Body of pancreas (tissue), 4 donors: ENCODE results near the gene EFNA5. TPM values are rescaled to one million over a fixed set of nuclear protein-coding genes. Genes with fewer than 3 reads are reported as not detected.

Source experiments
- ATAC-seq: fragments of 150-250 bp; one replicate; pipeline ENCODE4 v1.9.1; 2016
- DNase-seq, 4 donors: peaks; one replicate each; pipeline ENCODE4 v3.0.0-alpha.2; 2019
- H3K27ac ChIP-seq, 4 donors: fragments of 200-600 bp; sonication (generic); 1 replicate in 3 of 4; 2 replicates in 1 of 4; pipeline versions ENCODE4 v1.5.1 to v1.6.1; 2016 to 2019; ENCODE audit warnings: mild to moderate bottlenecking in 1 of 4, mixed read lengths in 1 of 4, moderate library complexity in 1 of 4
- H3K27me3 ChIP-seq, 2 donors: fragments of 200-600 bp; sonication (generic); one replicate each; pipeline ENCODE4 v1.6.0; 2016; ENCODE audit warnings: mild to moderate bottlenecking in 1 of 2
- H3K36me3 ChIP-seq, 2 donors: fragments of 200-600 bp; sonication (generic); replicated peaks in 1 of 2; 2 replicates each; pipeline ENCODE4 v1.5.1; 2016; ENCODE audit warnings: low read depth in 2 of 2; ENCODE audit not compliant: insufficient read depth in 1 of 2
- H3K4me1 ChIP-seq: fragments of 200-600 bp; sonication (generic); one replicate; pipeline ENCODE4 v1.6.0; 2016
- H3K4me3 ChIP-seq, 2 donors: fragments of 200-600 bp; sonication (generic); 1 replicate in 1 of 2; 2 replicates in 1 of 2; pipeline ENCODE4 v1.5.1; 2016 to 2019
- H3K9me3 ChIP-seq, 3 donors: fragments of 200-600 bp; sonication (generic); 1 replicate in 2 of 3; 2 replicates in 1 of 3; pipeline ENCODE4 v1.5.1; 2016
- CTCF ChIP-seq, 7 experiments: fragments of 450-650 bp in 4 of 7; fragments of 200-600 bp in 3 of 7; sonication (generic) in 3 of 7; IDR thresholded peaks; one replicate each; pipeline ENCODE4 v1.5.1; 2016 to 2019; ENCODE audit warnings: antibody characterized with exemption in 7 of 7
- POLR2A ChIP-seq, 3 donors: fragments of 450-650 bp; IDR thresholded peaks; one replicate each; pipeline ENCODE4 v1.6.1; 2016; ENCODE audit warnings: antibody characterized with exemption in 3 of 3, mild to moderate bottlenecking in 2 of 3
- WGBS, 2 donors: methylation state at CpG; one replicate each; pipeline ENCODE4 v1.1.5; 2017; 5-methylcytosine and 5-hydroxymethylcytosine counted together
- intact Hi-C: fragments of 100-400 bp; cut with DNase I; formaldehyde crosslinking; loops from one replicate; pipeline ENCODE4 v1.15.1; 2023
- total RNA-seq, 2 donors: library from RNA; depleted of rRNA; stranded (reverse); fragments of >200 nt; gene quantifications; one replicate each; pipeline ENCODE4 v1.1.0, GENCODE V29; 2016

EFNA5 gene
- total RNA-seq, 2 donors from 2014 or later, result 1.3 to 3.4 TPM

DNA sequence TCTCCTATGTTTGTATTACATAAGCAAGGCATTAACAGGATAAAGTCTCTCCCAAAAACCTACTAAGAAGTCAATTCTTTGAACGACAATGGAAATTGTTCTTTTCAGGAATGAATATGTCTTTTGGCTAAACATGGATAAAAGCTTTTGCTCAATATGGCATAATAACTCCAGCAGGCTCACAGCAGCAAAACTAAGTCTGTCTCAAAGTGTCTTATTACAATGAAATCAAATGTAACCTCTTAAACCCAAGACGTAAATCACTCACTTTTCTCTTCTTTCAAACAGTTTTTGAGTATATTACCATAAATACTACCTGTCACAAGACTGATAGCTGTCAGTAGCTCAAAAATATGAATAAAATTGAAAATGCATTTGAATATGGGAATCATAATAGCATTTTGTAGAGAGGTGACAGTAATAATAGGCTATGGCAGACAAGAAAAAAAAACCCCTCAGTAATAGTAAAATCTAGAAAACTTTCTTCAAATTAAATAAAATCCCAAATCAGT lies 41.7 kb upstream of the EFNA5 start:
- H3K4me1 ChIP-seq, result no peaks in the 10 kb centered on the region
- H3K27me3 ChIP-seq, result no peaks in the 10 kb centered on the region
- H3K4me3 ChIP-seq, result no peak overlapping the region
- DNase-seq, result no peak
- no peak for ATAC-seq
- 79 to 87% methylated on average over 2 of the region's 2 CpGs for WGBS, 2 donors
- H3K27ac ChIP-seq, result no peak overlapping the region
- H3K36me3 ChIP-seq, result no peaks in the 10 kb centered on the region
- H3K9me3 ChIP-seq, result no peaks in the 10 kb centered on the region
- TF ChIP-seq POLR2A (IDR thresholded peaks at IDR 0.05) (no peak), CTCF (IDR thresholded peaks at IDR 0.05) (no peak)
- intact Hi-C loops, result no loop called here

DNA sequence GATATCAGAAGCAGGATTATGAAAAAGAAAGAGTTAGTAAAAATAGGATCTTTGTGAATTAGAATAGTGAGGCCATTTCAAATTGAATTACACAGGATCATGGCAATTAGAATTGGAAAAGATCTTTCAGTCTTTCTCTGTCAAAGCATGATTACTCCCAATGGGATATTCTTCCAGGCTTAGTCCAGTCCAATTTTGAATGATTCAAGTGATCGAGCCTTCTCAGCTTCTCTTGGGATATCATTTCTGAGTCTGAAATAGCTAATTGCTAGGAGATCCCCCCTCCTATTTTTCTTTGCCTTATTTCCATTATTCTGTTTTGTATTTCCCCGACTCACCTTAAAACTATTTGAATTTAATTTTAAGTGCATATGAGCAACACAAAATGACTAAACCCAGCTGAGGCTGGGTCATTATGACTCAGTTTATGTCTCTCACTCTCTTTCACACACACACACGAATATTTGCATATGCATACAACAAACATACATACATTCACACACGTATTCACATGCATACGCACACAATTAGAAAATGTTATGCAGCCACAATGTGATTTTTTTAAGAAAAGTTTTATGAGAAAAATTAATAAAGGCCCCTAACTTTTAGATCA lies 34.8 kb upstream of the EFNA5 start:
- no peaks in the 10 kb centered on the region for H3K36me3 ChIP-seq
- intact Hi-C loops, result no loop called here
- H3K27me3 ChIP-seq, result no peaks in the 10 kb centered on the region
- no peaks in the 10 kb centered on the region for H3K9me3 ChIP-seq
- WGBS, 2 donors, result 62 to 70% methylated on average over 5 of the region's 5 CpGs
- DNase-seq (no peak), ATAC-seq (no peak)
- no peaks in the 10 kb centered on the region for H3K4me1 ChIP-seq
- no peak overlapping the region for H3K4me3 ChIP-seq
- no peak for TF ChIP-seq POLR2A (IDR thresholded peaks at IDR 0.05)
- no peak for TF ChIP-seq CTCF (IDR thresholded peaks at IDR 0.05)
- no peak overlapping the region for H3K27ac ChIP-seq

GRCh38 chr5:107704681-107705401 lies 34.1 kb upstream of the EFNA5 start:
- intact Hi-C loops, result no loop called here
- ATAC-seq, result no peak
- no peak overlapping the region for H3K4me3 ChIP-seq

DNA sequence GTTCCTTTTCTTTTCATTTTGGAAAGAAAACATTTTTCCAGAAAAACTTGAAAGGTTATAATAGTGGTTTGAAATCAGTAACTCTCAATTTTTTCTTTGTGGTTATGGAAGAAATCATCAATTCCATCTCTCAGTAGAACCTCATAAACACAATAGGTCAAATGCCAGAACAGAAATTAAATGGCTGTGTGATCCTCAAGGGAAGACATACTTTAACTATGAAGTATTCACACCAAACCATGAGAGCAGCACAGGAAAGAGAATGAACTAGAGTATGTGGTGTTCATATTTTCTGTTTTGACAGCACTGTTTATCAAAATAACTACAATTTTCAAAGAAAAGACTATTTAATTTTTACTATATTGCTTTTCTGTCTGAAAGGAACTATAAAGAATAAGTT lies 29.7 kb upstream of the EFNA5 start:
- no peaks in the 10 kb centered on the region for H3K4me1 ChIP-seq
- intact Hi-C loops, result no loop called here
- no peaks in the 10 kb centered on the region for H3K9me3 ChIP-seq
- no peaks in the 10 kb centered on the region for H3K36me3 ChIP-seq
- no peak overlapping the region for H3K4me3 ChIP-seq
- DNase-seq, result no peak
- TF ChIP-seq CTCF (IDR thresholded peaks at IDR 0.05) (no peak), POLR2A (IDR thresholded peaks at IDR 0.05) (no peak)
- no peak overlapping the region for H3K27ac ChIP-seq
- no peak for ATAC-seq
- H3K27me3 ChIP-seq, result no peaks in the 10 kb centered on the region

More at GRCh38 chr5:107704681-107705401, 34.1 kb upstream of the EFNA5 start:
- no peak overlapping the region for H3K27ac ChIP-seq
- WGBS, 2 donors, result 44 to 57% methylated on average over 12 of the region's 12 CpGs
- TF ChIP-seq CTCF (IDR thresholded peaks at IDR 0.05) (no peak), POLR2A (IDR thresholded peaks at IDR 0.05) (no peak)
- no peaks in the 10 kb centered on the region for H3K36me3 ChIP-seq
- H3K27me3 ChIP-seq, result no peaks in the 10 kb centered on the region
- no peaks in the 10 kb centered on the region for H3K9me3 ChIP-seq
- no peak for DNase-seq
- H3K4me1 ChIP-seq, result no peaks in the 10 kb centered on the region
